ENCODE data around the gene IGFLR1. TPM values are rescaled to one million over a fixed set of nuclear protein-coding genes. Genes with fewer than 3 reads are reported as not detected.

The IGFLR1 gene
- total and polyA plus RNA-seq, 2 of the 8 experiments (the other 6 are each of a cell fraction or from before 2014, with no cell fraction given), result 8.4 to 28.9 TPM

GRCh38 chr19:35746087-35746462, 3.8 kb upstream of the IGFLR1 start:
- ChIA-PET POLR2A (ENCODE audit: partially characterized antibody) (interaction anchor here (0.9 to 2.7 kb wide), 17 partner anchors 9 to 268 kb away, joined by 3 to 23 read pairs (median 5); partner anchors contain the start of genes ALKBH6, ARHGAP33, HSPB6 and KIRREL2), CTCF (ENCODE audit: partially characterized antibody) (interaction anchor here (0.9 kb wide), 2 partner anchors 74 to 148 kb away, joined by 3 read pairs; no protein-coding TSS in a partner anchor)
- H4K5ac ChIP-seq (ENCODE audit: insufficient read length, low read depth, low read length), result no peak overlapping the region
- DNase-seq (ENCODE audit: low read depth in 1 of 2, low spot score in 2 of 2) (no peak), FAIRE-seq (no peak)
- H3K9me3 ChIP-seq (ENCODE audit: insufficient read depth in 2 of 2, low read depth in 1 of 2, low read length in 1 of 2), result no peaks in the 10 kb centered on the region
- H3K36me3 ChIP-seq (ENCODE audit: control insufficient read depth in 2 of 4, insufficient read depth in 4 of 4, low read length in 3 of 4), result peaks cover 0 to 2% (median 0%) of the 10 kb centered on the region in 4 experiments; a peak in 1 of 8 replicates
- H3K18ac ChIP-seq (ENCODE audit: extremely low read depth, low read length), result no peak overlapping the region
- peak overlapping the region in 3 of 4 experiments; percentile 41 to 82 (median 51); a peak in 3 of 7 replicates for H3K9ac ChIP-seq (replicated peaks in 1 of 4; ENCODE audit: extremely low read depth in 1 of 4, low read depth in 3 of 4, low read length in 3 of 4)
- H2BK15ac ChIP-seq (ENCODE audit: low read length), result no peak overlapping the region
- peak overlapping the region; percentile 59 to 69 for H3K4me2 ChIP-seq (ENCODE audit: insufficient read depth in 1 of 2, low read depth in 2 of 2, low read length in 2 of 2)
- H3K79me2 ChIP-seq (ENCODE audit: control insufficient read depth in 1 of 2, insufficient read depth in 2 of 2, low read length in 2 of 2), result peaks cover 0 to 7% of the 10 kb centered on the region in 2 experiments; a peak in 1 of 4 replicates
- WGBS, 2 experiments (ENCODE audit: extremely low coverage in 1 of 2, insufficient coverage in 1 of 2, insufficient read length in 1 of 2, insufficient replicate concordance in 2 of 2, low coverage in 1 of 2, low lambda C conversion rate in 2 of 2, missing lambda C conversion rate in 1 of 2), result 70% methylated on average over 1 of the region's 4 CpGs; no CpG with 5 or more reads in 1 of the 2 experiments
- H3K27me3 ChIP-seq (replicated peaks in 1 of 4; ENCODE audit: control insufficient read depth in 3 of 4, extremely low read depth in 1 of 4, insufficient read depth in 3 of 4, low read length in 3 of 4), result no peaks in the 10 kb centered on the region
- no peak overlapping the region for H3K14ac ChIP-seq (ENCODE audit: insufficient read length)
- peak overlapping the region; percentile 66; the same call in 1 of the 2 replicates for H2BK5ac ChIP-seq (ENCODE audit: low read depth, low read length)
- H3K56ac ChIP-seq (replicated peaks; ENCODE audit: insufficient read length, low read depth, low read length), result peak overlapping the region; percentile 54
- no peak overlapping the region for H2AK5ac ChIP-seq (ENCODE audit: low read depth, low read length)
- peaks cover 12% of the 10 kb centered on the region for H3K23me2 ChIP-seq (ENCODE audit: low read depth, low read length)
- H2BK120ac ChIP-seq (replicated peaks; ENCODE audit: low read depth, low read length), result no peak overlapping the region
- no peak overlapping the region for H4K8ac ChIP-seq (ENCODE audit: extremely low read depth, insufficient read depth, low read length)
- H2BK12ac ChIP-seq (ENCODE audit: low read depth, low read length), result no peak overlapping the region
- H3K23ac ChIP-seq (ENCODE audit: insufficient read length), result no peak overlapping the region
- peaks cover 0 to 2% of the 10 kb centered on the region in 2 experiments for H4K20me1 ChIP-seq (replicated peaks in 1 of 2; ENCODE audit: control insufficient read depth in 1 of 2, insufficient read depth in 2 of 2, low read length in 2 of 2)
- no peak overlapping the region for H2BK20ac ChIP-seq (ENCODE audit: low read length)
- H4K91ac ChIP-seq (replicated peaks; ENCODE audit: insufficient read length, low read length), result no peak overlapping the region
- H2AFZ ChIP-seq (ENCODE audit: low read length), result no peak overlapping the region
- H3K27ac ChIP-seq (ENCODE audit: low read depth, low read length), result no peak overlapping the region
- no peaks in the 10 kb centered on the region; the same call in none of the 2 replicates for H3K79me1 ChIP-seq (ENCODE audit: low read depth, low read length)
- peaks cover 0 to 4% (median 2%) of the 10 kb centered on the region in 4 experiments; a peak in 3 of 7 replicates for H3K4me1 ChIP-seq (replicated peaks in 1 of 4; ENCODE audit: control insufficient read depth in 3 of 4, insufficient read depth in 4 of 4, low read length in 3 of 4)
- H3K4ac ChIP-seq (replicated peaks; ENCODE audit: insufficient read length, low read depth, low read length), result no peak overlapping the region
- peak overlapping the region; percentile 65 to 95 (median 82) for H3K4me3 ChIP-seq (ENCODE audit: extremely low read depth in 1 of 4, insufficient read depth in 2 of 4, low read depth in 3 of 4, low read length in 4 of 4)
- TF ChIP-seq TAF1 (IDR thresholded peaks at IDR 0.05; ENCODE audit: low read depth, low read length) (no peak; the same call in 1 of the 2 replicates), ASH2L (IDR thresholded peaks at IDR 0.05; ENCODE audit: low read length) (no peak), SRF (IDR thresholded peaks at IDR 0.05; ENCODE audit: low read depth, low read length) (no peak), JUN (IDR thresholded peaks at IDR 0.05; ENCODE audit: low read depth, low read length) (no peak), POLR2AphosphoS5 (IDR thresholded peaks at IDR 0.05; ENCODE audit: low read depth, low read length) (no peak), KDM1A (IDR thresholded peaks at IDR 0.05; ENCODE audit: borderline replicate concordance, low read length) (no peak), BRCA1 (IDR thresholded peaks at IDR 0.05; ENCODE audit: low read depth, low read length) (no peak), RFX5 (IDR thresholded peaks at IDR 0.05; ENCODE audit: borderline replicate concordance, low read depth, low read length) (no peak), SP1 (IDR thresholded peaks at IDR 0.05; ENCODE audit: low read depth, low read length) (no peak), SIX5 (IDR thresholded peaks at IDR 0.05; ENCODE audit: low read depth, low read length) (no peak), CBX5 (IDR thresholded peaks at IDR 0.05; ENCODE audit: low read depth, low read length) (no peak), FOSL1 (IDR thresholded peaks at IDR 0.05; ENCODE audit: insufficient read depth, low read depth, low read length) (no peak), CREB1 (IDR thresholded peaks at IDR 0.05) (no peak), SP2 (IDR thresholded peaks at IDR 0.05; ENCODE audit: low read length) (no peak), HDAC6 (IDR thresholded peaks at IDR 0.05; ENCODE audit: low read depth, low read length) (no peak), MAFK (IDR thresholded peaks at IDR 0.05; ENCODE audit: low read depth, low read length) (no peak)

Data from H1 (cell line).